Stomach (tissue), 4 donors: ENCODE measurements around the gene SLC25A45.

Source experiments
- CTCF ChIP-seq, 7 experiments: fragments of 450-650 bp in 4 of 7; fragments of 200-600 bp in 3 of 7; sonication (generic) in 3 of 7; IDR thresholded peaks; one replicate each; pipeline ENCODE4 v1.5.1; 2016 to 2019; ENCODE audit warnings: antibody characterized with exemption in 7 of 7, control low read depth in 2 of 7, mild to moderate bottlenecking in 1 of 7
- EP300 ChIP-seq: sonication (generic); formaldehyde crosslinking; IDR thresholded peaks from one replicate; pipeline ENCODE4 v1.6.1; 2017; ENCODE audit warnings: antibody characterized with exemption
- POLR2AphosphoS5 ChIP-seq, 3 donors: sonication (generic); formaldehyde crosslinking; IDR thresholded peaks; one replicate each; pipeline ENCODE4 v1.6.1; 2016; ENCODE audit warnings: antibody characterized with exemption in 3 of 3

- no peak for TF ChIP-seq CTCF (IDR thresholded peaks at IDR 0.05)
- no peak for TF ChIP-seq EP300
- no peak for TF ChIP-seq POLR2AphosphoS5 (IDR thresholded peaks at IDR 0.05)
These were observed 7.9 kb upstream of the SLC25A45 start for GRCh38 chr11:65390099-65390941.
